HepG2 (cell line): ENCODE data around the gene OTOG. TPM values are rescaled to one million over a fixed set of nuclear protein-coding genes. Genes with fewer than 3 reads are reported as not detected.

Experiments used
- ATAC-seq: fragments of 200-7000 bp; cut with Tn5 transposase; 3 replicates; pipeline ENCODE4 v1.9.1; 2020; ENCODE audit warnings: mild to moderate bottlenecking, moderate library complexity
- BruUV-seq: library from RNA; stranded (reverse); fragments of 400-500 nt; replicated peaks from 2 replicates; lab custom pipeline; 2021; lab: Mats Ljungman, UMichigan
- CTCF ChIA-PET: fragments of 300-600 bp; formaldehyde crosslinking; extraction: SDS; loops from one replicate; lab custom pipeline; 2021; ENCODE audit warnings: low total read pairs, inconsistent platforms, low intra/inter-chr PET ratio; lab: Yijun Ruan, JAX
- POLR2A ChIA-PET: fragments of 350-600 bp; sonication (Branson Sonifier 250); formaldehyde crosslinking; loops from one replicate; lab custom pipeline; 2020; ENCODE audit warnings: antibody characterized with exemption, inconsistent platforms; lab: Yijun Ruan, JAX
- DNase-seq: peaks from one replicate; pipeline ENCODE4 v3.0.0-alpha.2; 2015; ENCODE audit warnings: low spot score
- FAIRE-seq: peaks from 3 replicates; lab custom pipeline; 2011; peaks lifted over from hg19 to GRCh38; lab: Jason Lieb, UNC
- H2AFZ ChIP-seq: one replicate; pipeline ENCODE4 v1.6.1; 2011; ENCODE audit warnings: low read length, inconsistent platforms
- H3K27ac ChIP-seq: fragments of 300-600 bp; 3 replicates; pipeline ENCODE4 v1.8.0; 2011; ENCODE audit warnings: mixed run types, mild to moderate bottlenecking, mixed read lengths, low read length, inconsistent platforms; ENCODE audit not compliant: insufficient read depth; ENCODE audit errors: extremely low read length
- H3K27me3 ChIP-seq, 2 experiments: fragments of 200-600 bp in 1 of 2; 2 replicates in 1 of 2; 3 replicates in 1 of 2; pipeline versions ENCODE4 v1.6.0 to v1.8.0; 2011; ENCODE audit warnings: low read length in 2 of 2, mild to moderate bottlenecking in 2 of 2, moderate library complexity in 2 of 2, inconsistent platforms in 1 of 2; ENCODE audit not compliant: insufficient read depth in 2 of 2, control insufficient read depth in 1 of 2
- H3K36me3 ChIP-seq, 2 experiments: fragments of 200-600 bp in 1 of 2; replicated peaks in 1 of 2; 2 replicates in 1 of 2; 3 replicates in 1 of 2; pipeline versions ENCODE4 v1.5.1 to v1.8.0; 2011; ENCODE audit warnings: low read length in 2 of 2, inconsistent platforms in 1 of 2; ENCODE audit not compliant: insufficient read depth in 2 of 2, control insufficient read depth in 1 of 2
- H3K4me1 ChIP-seq: 2 replicates; pipeline ENCODE4 v1.5.1; 2012; ENCODE audit warnings: low read length, inconsistent platforms; ENCODE audit not compliant: insufficient read depth
- H3K4me2 ChIP-seq: 2 replicates; pipeline ENCODE4 v1.6.0; 2011; ENCODE audit warnings: low read depth, low read length, inconsistent platforms
- H3K4me3 ChIP-seq, 3 experiments: fragments of 200-600 bp in 1 of 3; sonication (generic), shearing (Covaris generic) in 1 of 3; replicated peaks in 1 of 3; 2 replicates each; pipeline ENCODE4 v1.5.1; 2011 to 2016; ENCODE audit warnings: low read length in 3 of 3, inconsistent platforms in 2 of 3, low read depth in 2 of 3, mild to moderate bottlenecking in 2 of 3, control low read depth in 1 of 3, mixed read lengths in 1 of 3; ENCODE audit not compliant: insufficient read depth in 1 of 3
- H3K79me2 ChIP-seq: one replicate; pipeline ENCODE4 v1.6.1; 2011; ENCODE audit warnings: low read length, inconsistent platforms; ENCODE audit not compliant: insufficient read depth
- H3K9ac ChIP-seq: 2 replicates; pipeline ENCODE4 v1.6.0; 2011; ENCODE audit warnings: mild to moderate bottlenecking, low read depth, low read length, inconsistent platforms; ENCODE audit not compliant: insufficient read depth
- H3K9me3 ChIP-seq: 2 replicates; pipeline ENCODE4 v1.5.1; 2012; ENCODE audit warnings: mild to moderate bottlenecking, low read length
- H4K20me1 ChIP-seq: 2 replicates; pipeline ENCODE4 v1.6.0; 2011; ENCODE audit warnings: inconsistent platforms, mild to moderate bottlenecking, low read length, moderate library complexity; ENCODE audit not compliant: insufficient read depth
- BCLAF1 ChIP-seq: fragments of 450-650 bp; IDR thresholded peaks from 2 replicates; pipeline ENCODE4 v1.6.1; 2017; ENCODE audit warnings: mild to moderate bottlenecking
- JDP2 ChIP-seq: sonication (generic); formaldehyde crosslinking; IDR thresholded peaks from 2 replicates; pipeline ENCODE4 v1.8.1; 2022; ENCODE audit warnings: missing genetic modification reagents, borderline replicate concordance
- ZNF607 ChIP-seq: sonication (generic); formaldehyde crosslinking; IDR thresholded peaks from 2 replicates; pipeline ENCODE4 v1.5.1; 2020; ENCODE audit warnings: missing genetic modification reagents, mild to moderate bottlenecking, borderline replicate concordance
- WGBS: methylation state at CpG from one replicate; pipeline ENCODE4 v1.1.6; 2017; ENCODE audit warnings: low lambda C conversion rate; 5-methylcytosine and 5-hydroxymethylcytosine counted together
- in situ Hi-C: cut with HindIII; loops from 2 replicates; pipeline ENCODE4 v1.10.0; 2017; ENCODE audit warnings: low pct_unique_long_range_greater_than_20kb; ENCODE audit not compliant: extremely low pct_ligation_motif_present
- intact Hi-C: fragments of 100-400 bp; cut with micrococcal nuclease; formaldehyde crosslinking; loops from one replicate; pipeline ENCODE4 v1.10.0; 2022; ENCODE audit not compliant: unreplicated experiment
- polyA plus RNA-seq, 8 experiments: library from polyadenylated mRNA; depleted of rRNA in 3 of 8; stranded (reverse) in 7 of 8; unstranded in 1 of 8; fragments of >200 nt; fragmentation: Illumina TruSeq in 4 of 8; extraction: Trizol in 4 of 8; gene quantifications; 2 replicates each; pipeline versions ENCODE4 v1.2.1 to v1.2.3, GENCODE V29; 2011 to 2016; ENCODE audit warnings: low read depth in 4 of 8, missing spikeins in 1 of 8, mixed read lengths in 1 of 8; ENCODE audit not compliant: insufficient read depth in 1 of 8
- total RNA-seq, 5 experiments: library from RNA; depleted of rRNA; stranded (reverse); fragments of >200 nt; fragmentation: Illumina TruSeq; extraction: Trizol; gene quantifications; 2 replicates each; pipeline ENCODE4 v1.2.3, GENCODE V29; 2016; ENCODE audit warnings: low read depth in 1 of 5

OTOG gene
- total and polyA plus RNA-seq, 2 of the 13 experiments (the other 11 are each of a cell fraction or from before 2014, with no cell fraction given) = not detected

- no TSS peak for BruUV-seq
- H4K20me1 ChIP-seq = no peaks in the 10 kb centered on the region; the same call in 1 of the 2 replicates
- peaks cover 4 to 18% of the 10 kb centered on the region in 2 experiments; a peak in 3 of 5 replicates for H3K27me3 ChIP-seq
- ATAC-seq (no peak; the same call in 2 of the 3 replicates), DNase-seq (no peak), FAIRE-seq (no peak)
- TF ChIP-seq JDP2 (CRISPR knock-in tag) = no peak
- no peak for TF ChIP-seq ZNF607 (CRISPR knock-in tag)
- no peak for TF ChIP-seq BCLAF1
- no peaks in the 10 kb centered on the region for H3K79me2 ChIP-seq
- no peaks in the 10 kb centered on the region for H3K9me3 ChIP-seq
- 0% methylated on average over 4 of the region's 10 CpGs for WGBS
- in situ Hi-C loops = no loop called here
- H3K4me3 ChIP-seq = no peak overlapping the region
- no peaks in the 10 kb centered on the region for H3K36me3 ChIP-seq
- no peak overlapping the region for H3K27ac ChIP-seq
- H3K9ac ChIP-seq = no peak overlapping the region
- ChIA-PET CTCF (interaction anchor here (1.8 to 2.1 kb wide), 2 partner anchors 132 to 379 kb away, joined by 3 to 5 read pairs; no protein-coding TSS in a partner anchor), POLR2A (no interaction called here)
- intact Hi-C loops = loop anchor here (2.0 kb wide), 2 partner anchors 131 to 379 kb away; no protein-coding TSS in a partner anchor
- no peak overlapping the region for H3K4me2 ChIP-seq
- H2AFZ ChIP-seq = no peak overlapping the region
- no peaks in the 10 kb centered on the region for H3K4me1 ChIP-seq
These were observed 52.4 kb downstream of the OTOG start for GRCh38 chr11:17599460-17599925.
